ENCODE measurements around the gene HLA-B. TPM values are rescaled to one million over a fixed set of nuclear protein-coding genes. Genes with fewer than 3 reads are reported as not detected.
A peak's percentile ranks its signal among the peaks of the same experiment; 100 is the strongest.
"Not testable (repeated sequence)": the region's sequence is repeated elsewhere in the genome, so short reads cannot be mapped to it uniquely, and the experiment has no call there.

The HLA-B gene
- total and polyA plus RNA-seq, 4 donors, result 209 to 1,392 (median 538) TPM

GRCh38 chr6:31377029-31377428, 20.1 kb upstream of the HLA-B start:
- Histone ChIP-seq H3K4me3 (ENCODE audit: low read length in 2 of 2) (no peak overlapping the region), H3K36me3 (ENCODE audit: control insufficient read depth in 1 of 2, insufficient read depth in 2 of 2, low read length in 1 of 2) (no peaks in the 10 kb centered on the region), H3K9me3 (ENCODE audit: control insufficient read depth, low read length) (no peaks in the 10 kb centered on the region), H3K4me1 (ENCODE audit: control insufficient read depth in 1 of 2, insufficient read depth in 2 of 2, low read length in 2 of 2) (no peaks in the 10 kb centered on the region), H3K27ac (ENCODE audit: low read depth in 1 of 2, low read length in 2 of 2) (no peak overlapping the region), H3K27me3 (ENCODE audit: control insufficient read depth in 1 of 2, insufficient read depth in 2 of 2, low read length in 1 of 2) (no peaks in the 10 kb centered on the region)
- ATAC-seq (ENCODE audit: low FRiP score) (no peak), DNase-seq (no peak)
- WGBS, 2 donors, result 35 to 36% methylated on average over 4 of the region's 4 CpGs
- intact Hi-C loops (cut with DNase I), result no loop called here

GRCh38 chr6:31375699-31376098, 18.7 kb upstream of the HLA-B start:
- Histone ChIP-seq H3K27me3 (ENCODE audit: control insufficient read depth in 1 of 2, insufficient read depth in 2 of 2, low read length in 1 of 2) (no peaks in the 10 kb centered on the region), H3K4me3 (ENCODE audit: low read length in 2 of 2) (no peak overlapping the region), H3K4me1 (ENCODE audit: control insufficient read depth in 1 of 2, insufficient read depth in 2 of 2, low read length in 2 of 2) (no peaks in the 10 kb centered on the region), H3K36me3 (ENCODE audit: control insufficient read depth in 1 of 2, insufficient read depth in 2 of 2, low read length in 1 of 2) (no peaks in the 10 kb centered on the region), H3K27ac (ENCODE audit: low read depth in 1 of 2, low read length in 2 of 2) (no peak overlapping the region), H3K9me3 (ENCODE audit: control insufficient read depth, low read length) (no peaks in the 10 kb centered on the region)
- ATAC-seq (ENCODE audit: low FRiP score) (no peak), DNase-seq (no peak)
- intact Hi-C loops (cut with DNase I), result no loop called here

GRCh38 chr6:31374118-31374517, 17.1 kb upstream of the HLA-B start:
- H3K27ac ChIP-seq (ENCODE audit: low read depth in 1 of 2, low read length in 2 of 2); DNase-seq; H3K27me3 ChIP-seq (ENCODE audit: control insufficient read depth in 1 of 2, insufficient read depth in 2 of 2, low read length in 1 of 2); H3K4me1 ChIP-seq (ENCODE audit: control insufficient read depth in 1 of 2, insufficient read depth in 2 of 2, low read length in 2 of 2); H3K9me3 ChIP-seq (ENCODE audit: control insufficient read depth, low read length); H3K36me3 ChIP-seq (ENCODE audit: control insufficient read depth in 1 of 2, insufficient read depth in 2 of 2, low read length in 1 of 2); H3K4me3 ChIP-seq (ENCODE audit: low read length in 2 of 2); ATAC-seq (ENCODE audit: low FRiP score); intact Hi-C loops (cut with DNase I): not testable (repeated sequence)
- WGBS, 2 donors, result 18% methylated on average over 5 of the region's 8 CpGs; no CpG with 5 or more reads in 1 of the 2 donors

GRCh38 chr6:31368461-31368860, 11.5 kb upstream of the HLA-B start:
- H3K4me1 ChIP-seq (ENCODE audit: control insufficient read depth in 1 of 2, insufficient read depth in 2 of 2, low read length in 2 of 2), result no peaks in the 10 kb centered on the region
- 69 to 75% methylated on average over 2 of the region's 2 CpGs for WGBS, 2 donors
- DNase-seq (no peak), ATAC-seq (ENCODE audit: low FRiP score) (no peak)
- H3K27ac ChIP-seq (ENCODE audit: low read depth in 1 of 2, low read length in 2 of 2), result no peak overlapping the region
- no peak overlapping the region for H3K4me3 ChIP-seq (ENCODE audit: low read length in 2 of 2)
- H3K36me3 ChIP-seq (ENCODE audit: control insufficient read depth in 1 of 2, insufficient read depth in 2 of 2, low read length in 1 of 2), result no peaks in the 10 kb centered on the region
- no peaks in the 10 kb centered on the region for H3K27me3 ChIP-seq (ENCODE audit: control insufficient read depth in 1 of 2, insufficient read depth in 2 of 2, low read length in 1 of 2)
- H3K9me3 ChIP-seq (ENCODE audit: control insufficient read depth, low read length), result no peaks in the 10 kb centered on the region
- intact Hi-C loops (cut with DNase I), result loop anchor here in 1 of 2 donors (5.0 kb wide), 1 partner anchor 96 kb away; the partner anchor contains the start of gene HLA-C

- Histone ChIP-seq H3K36me3 (ENCODE audit: control insufficient read depth in 1 of 2, insufficient read depth in 2 of 2, low read length in 1 of 2) (no peaks in the 10 kb centered on the region), H3K9me3 (ENCODE audit: control insufficient read depth, low read length) (no peaks in the 10 kb centered on the region), H3K4me3 (ENCODE audit: low read length in 2 of 2) (no peak overlapping the region), H3K27ac (ENCODE audit: low read depth in 1 of 2, low read length in 2 of 2) (no peak overlapping the region), H3K4me1 (ENCODE audit: control insufficient read depth in 1 of 2, insufficient read depth in 2 of 2, low read length in 2 of 2) (no peaks in the 10 kb centered on the region), H3K27me3 (ENCODE audit: control insufficient read depth in 1 of 2, insufficient read depth in 2 of 2, low read length in 1 of 2) (no peaks in the 10 kb centered on the region)
- ATAC-seq (ENCODE audit: low FRiP score), result peak; percentile 96
- peak; percentile 89 to 97 for DNase-seq
- intact Hi-C loops (cut with DNase I), result loop anchor here (1.0 to 5.0 kb wide), 5 partner anchors 95 to 230 kb away; partner anchors contain the start of gene HLA-C (in 1 of the 2)
- 2 to 4% methylated on average over 28 to 30 of the region's 30 CpGs for WGBS, 2 donors
Observed at GRCh38 chr6:31366693-31367470, 9.9 kb upstream of the HLA-B start.

- H3K9me3 ChIP-seq (ENCODE audit: control insufficient read depth, low read length), result no peaks in the 10 kb centered on the region
- H3K4me1 ChIP-seq (ENCODE audit: control insufficient read depth in 1 of 2, insufficient read depth in 2 of 2, low read length in 2 of 2), result no peaks in the 10 kb centered on the region
- no peaks in the 10 kb centered on the region for H3K27me3 ChIP-seq (ENCODE audit: control insufficient read depth in 1 of 2, insufficient read depth in 2 of 2, low read length in 1 of 2)
- ATAC-seq (ENCODE audit: low FRiP score) (no peak), DNase-seq (no peak)
- intact Hi-C loops (cut with DNase I), result loop anchor here (2.0 to 5.0 kb wide), 3 partner anchors 94 to 229 kb away; partner anchors contain the start of gene HLA-C (in 1 of the 2)
- H3K27ac ChIP-seq (ENCODE audit: low read depth in 1 of 2, low read length in 2 of 2), result no peak overlapping the region
- H3K36me3 ChIP-seq (ENCODE audit: control insufficient read depth in 1 of 2, insufficient read depth in 2 of 2, low read length in 1 of 2), result no peaks in the 10 kb centered on the region
- 59 to 63% methylated on average over 5 of the region's 5 CpGs for WGBS, 2 donors
- H3K4me3 ChIP-seq (ENCODE audit: low read length in 2 of 2), result no peak overlapping the region
Observed at GRCh38 chr6:31365864-31366263, 8.9 kb upstream of the HLA-B start.

- no peak overlapping the region for H3K27ac ChIP-seq (ENCODE audit: low read depth in 1 of 2, low read length in 2 of 2)
- DNase-seq (no peak), ATAC-seq (ENCODE audit: low FRiP score) (no peak)
- no peaks in the 10 kb centered on the region for H3K9me3 ChIP-seq (ENCODE audit: control insufficient read depth, low read length)
- H3K36me3 ChIP-seq (ENCODE audit: control insufficient read depth in 1 of 2, insufficient read depth in 2 of 2, low read length in 1 of 2), result no peaks in the 10 kb centered on the region
- H3K4me1 ChIP-seq (ENCODE audit: control insufficient read depth in 1 of 2, insufficient read depth in 2 of 2, low read length in 2 of 2), result no peaks in the 10 kb centered on the region
- intact Hi-C loops (cut with DNase I), result no loop called here
- H3K27me3 ChIP-seq (ENCODE audit: control insufficient read depth in 1 of 2, insufficient read depth in 2 of 2, low read length in 1 of 2), result no peaks in the 10 kb centered on the region
- no peak overlapping the region for H3K4me3 ChIP-seq (ENCODE audit: low read length in 2 of 2)
Observed at GRCh38 chr6:31363811-31364210, 6.8 kb upstream of the HLA-B start.

GRCh38 chr6:31362751-31363150, 5.8 kb upstream of the HLA-B start:
- no peak for ATAC-seq (ENCODE audit: low FRiP score)
- Histone ChIP-seq H3K36me3 (ENCODE audit: control insufficient read depth in 1 of 2, insufficient read depth in 2 of 2, low read length in 1 of 2) (no peaks in the 10 kb centered on the region), H3K27me3 (ENCODE audit: control insufficient read depth in 1 of 2, insufficient read depth in 2 of 2, low read length in 1 of 2) (no peaks in the 10 kb centered on the region), H3K27ac (ENCODE audit: low read depth in 1 of 2, low read length in 2 of 2) (no peak overlapping the region), H3K9me3 (ENCODE audit: control insufficient read depth, low read length) (no peaks in the 10 kb centered on the region), H3K4me3 (ENCODE audit: low read length in 2 of 2) (no peak overlapping the region), H3K4me1 (ENCODE audit: control insufficient read depth in 1 of 2, insufficient read depth in 2 of 2, low read length in 2 of 2) (no peaks in the 10 kb centered on the region)
- no peak for DNase-seq
- intact Hi-C loops (cut with DNase I), result no loop called here
- WGBS, 2 donors, result 29 to 51% methylated on average over 5 of the region's 5 CpGs

- WGBS, 2 donors, result 18 to 61% methylated on average over 1 of the region's 1 CpG
- no peaks in the 10 kb centered on the region for H3K4me1 ChIP-seq (ENCODE audit: control insufficient read depth in 1 of 2, insufficient read depth in 2 of 2, low read length in 2 of 2)
- intact Hi-C loops (cut with DNase I), result loop anchor here in 1 of 2 donors (5.0 kb wide), 1 partner anchor 87 kb away; the partner anchor contains the start of gene HLA-C
Observed at GRCh38 chr6:31359581-31359980, 2.6 kb upstream of the HLA-B start.

More at GRCh38 chr6:31359581-31359980, 2.6 kb upstream of the HLA-B start:
- Histone ChIP-seq H3K27me3 (ENCODE audit: control insufficient read depth in 1 of 2, insufficient read depth in 2 of 2, low read length in 1 of 2) (no peaks in the 10 kb centered on the region), H3K9me3 (ENCODE audit: control insufficient read depth, low read length) (no peaks in the 10 kb centered on the region), H3K27ac (ENCODE audit: low read depth in 1 of 2, low read length in 2 of 2) (no peak overlapping the region), H3K4me3 (ENCODE audit: low read length in 2 of 2) (no peak overlapping the region), H3K36me3 (ENCODE audit: control insufficient read depth in 1 of 2, insufficient read depth in 2 of 2, low read length in 1 of 2) (no peaks in the 10 kb centered on the region)
- ATAC-seq (ENCODE audit: low FRiP score) (no peak), DNase-seq (no peak)

Measured in aorta (tissue), 5 donors.